Epithelial cell of proximal tubule (primary cell): ENCODE measurements around the gene WNT2B. TPM values are rescaled to one million over a fixed set of nuclear protein-coding genes. Genes with fewer than 3 reads are reported as not detected.

ENCODE experiments used
- DNase-seq: peaks from one replicate; pipeline ENCODE4 v3.0.0-alpha.2; 2011; ENCODE audit warnings: low read depth
- H3K4me3 ChIP-seq: 2 replicates; pipeline ENCODE4 v1.5.1; 2011; ENCODE audit warnings: low read depth, mild to moderate bottlenecking, low read length
- total RNA-seq: library from RNA; depleted of rRNA; stranded (reverse); fragments of >200 nt; gene quantifications from 2 replicates; pipeline ENCODE4 v1.2.3, GENCODE V29; 2015
- TF ChIP-seq, protein P1 (sequence below): conservative IDR thresholded peaks from 2 replicates; pipeline ENCODE4 v1.5.1; 2012; ENCODE audit warnings: low read depth, mild to moderate bottlenecking, low read length

Gene WNT2B
- total RNA-seq, 1 donor from 2014 or later, result 4.8 TPM

DNA sequence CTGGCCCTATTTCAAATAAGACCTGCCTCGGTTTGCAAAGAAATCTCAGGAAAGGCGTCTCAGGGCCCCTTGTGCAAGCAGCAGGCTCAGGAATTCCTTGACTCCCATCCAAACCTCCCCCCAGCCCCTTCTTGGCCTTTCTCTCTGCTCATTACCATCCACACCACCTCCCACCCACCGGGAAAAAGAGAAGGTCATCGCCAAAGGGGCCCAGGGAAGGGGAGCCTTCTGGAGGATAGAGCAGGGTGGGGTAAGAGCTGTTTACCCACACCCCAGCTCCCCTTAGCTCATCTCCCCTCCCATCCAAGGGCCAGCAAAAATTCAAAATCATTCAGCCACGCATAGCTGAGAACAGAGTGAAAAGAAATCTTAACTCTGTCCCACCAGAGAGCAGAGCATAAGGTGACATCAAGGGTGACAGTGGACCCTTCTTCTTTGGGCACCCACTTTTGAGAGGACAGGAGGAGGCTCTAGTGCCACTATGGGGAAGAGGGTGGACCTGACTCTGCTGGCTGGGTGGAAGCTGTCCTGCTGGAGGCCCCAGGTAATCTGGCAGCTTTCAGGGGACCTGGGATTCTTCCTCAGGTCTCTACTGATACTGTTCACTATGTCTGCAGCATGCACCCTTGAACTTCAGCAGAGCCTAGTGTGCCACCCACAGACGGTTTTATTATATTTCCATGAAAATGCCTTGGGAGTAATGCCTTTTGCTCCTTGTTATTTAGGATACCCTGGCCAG, 3.9 kb upstream of the WNT2B start:
- TF ChIP-seq, protein P1, sequence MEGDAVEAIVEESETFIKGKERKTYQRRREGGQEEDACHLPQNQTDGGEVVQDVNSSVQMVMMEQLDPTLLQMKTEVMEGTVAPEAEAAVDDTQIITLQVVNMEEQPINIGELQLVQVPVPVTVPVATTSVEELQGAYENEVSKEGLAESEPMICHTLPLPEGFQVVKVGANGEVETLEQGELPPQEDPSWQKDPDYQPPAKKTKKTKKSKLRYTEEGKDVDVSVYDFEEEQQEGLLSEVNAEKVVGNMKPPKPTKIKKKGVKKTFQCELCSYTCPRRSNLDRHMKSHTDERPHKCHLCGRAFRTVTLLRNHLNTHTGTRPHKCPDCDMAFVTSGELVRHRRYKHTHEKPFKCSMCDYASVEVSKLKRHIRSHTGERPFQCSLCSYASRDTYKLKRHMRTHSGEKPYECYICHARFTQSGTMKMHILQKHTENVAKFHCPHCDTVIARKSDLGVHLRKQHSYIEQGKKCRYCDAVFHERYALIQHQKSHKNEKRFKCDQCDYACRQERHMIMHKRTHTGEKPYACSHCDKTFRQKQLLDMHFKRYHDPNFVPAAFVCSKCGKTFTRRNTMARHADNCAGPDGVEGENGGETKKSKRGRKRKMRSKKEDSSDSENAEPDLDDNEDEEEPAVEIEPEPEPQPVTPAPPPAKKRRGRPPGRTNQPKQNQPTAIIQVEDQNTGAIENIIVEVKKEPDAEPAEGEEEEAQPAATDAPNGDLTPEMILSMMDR, result no peak
- no peak overlapping the region for H3K4me3 ChIP-seq
- DNase-seq, result no peak

GRCh38 chr1:112505400-112505785, 3.4 kb upstream of the WNT2B start:
- DNase-seq, result no peak
- no peak overlapping the region for H3K4me3 ChIP-seq
- TF ChIP-seq, protein P1, result no peak

DNA sequence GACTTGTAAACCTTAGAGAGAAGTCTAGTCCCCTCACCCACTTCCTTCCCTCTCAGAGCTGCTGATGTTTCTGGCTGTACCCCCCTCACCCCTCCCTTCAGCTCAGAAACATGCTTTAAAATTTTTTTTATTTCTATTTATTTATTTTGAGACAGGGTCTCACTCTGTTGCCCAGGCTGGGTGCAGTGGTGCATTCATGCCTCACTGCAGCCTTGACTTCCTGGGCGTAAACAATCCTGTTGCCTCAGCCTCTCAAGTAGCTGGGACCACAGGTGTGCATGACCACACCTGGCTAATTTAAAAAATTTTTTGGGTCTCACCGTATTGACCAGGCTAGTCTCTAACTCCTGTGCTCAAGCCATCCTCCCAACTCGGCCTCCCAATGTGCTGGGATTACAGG, 2.9 kb upstream of the WNT2B start:
- no peak overlapping the region for H3K4me3 ChIP-seq
- TF ChIP-seq, protein P1, result no peak
- no peak for DNase-seq

DNA sequence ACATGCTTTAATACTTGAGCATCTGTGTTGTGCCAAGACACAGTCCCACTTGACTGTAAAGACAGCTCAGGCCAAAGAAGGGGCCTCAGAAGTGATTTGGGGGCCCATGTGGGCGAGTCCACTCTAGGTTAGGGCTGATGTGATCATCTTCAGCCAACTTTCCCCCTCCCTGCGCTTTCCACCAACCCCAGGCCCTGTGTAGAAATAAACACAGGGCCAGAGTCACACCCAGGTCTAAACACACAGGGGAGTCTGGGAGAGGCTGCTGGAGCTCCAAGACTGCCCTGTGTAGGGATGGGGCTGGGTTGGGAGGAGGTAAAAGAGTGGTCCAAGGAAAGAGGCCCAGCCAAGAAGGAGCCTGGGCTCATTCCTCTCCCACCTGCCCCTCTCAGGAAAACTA, 2.5 kb upstream of the WNT2B start:
- H3K4me3 ChIP-seq, result no peak overlapping the region
- TF ChIP-seq, protein P1, result no peak
- DNase-seq, result no peak

DNA sequence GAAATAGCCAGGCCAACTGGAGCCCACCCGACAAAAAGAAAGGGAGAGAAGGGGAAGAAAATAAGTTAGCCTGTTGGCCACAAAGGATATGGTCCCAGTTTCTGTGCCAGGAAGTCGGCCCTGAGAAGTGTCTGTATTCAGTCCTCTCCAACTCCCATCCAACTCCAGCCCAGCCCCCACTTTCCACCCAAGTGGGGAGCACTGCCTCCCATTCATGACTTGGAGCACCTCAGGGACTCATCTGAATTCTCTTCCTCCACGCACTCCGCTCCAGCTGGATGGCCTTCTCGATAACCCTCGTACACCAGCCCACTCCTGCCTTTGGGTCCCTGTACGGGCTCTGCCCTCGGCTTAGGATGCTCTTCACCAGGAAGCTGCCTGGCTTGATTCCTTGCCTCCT, 2.0 kb upstream of the WNT2B start:
- TF ChIP-seq, protein P1, result no peak
- no peak for DNase-seq
- H3K4me3 ChIP-seq, result no peak overlapping the region

- H3K4me3 ChIP-seq, result no peak overlapping the region
- DNase-seq, result no peak
Measured at GRCh38 chr1:112507336-112507735, 1.4 kb upstream of the WNT2B start.

More at GRCh38 chr1:112507336-112507735, 1.4 kb upstream of the WNT2B start:
- TF ChIP-seq, protein P1, result no peak
